Left lung (tissue), 10 donors: ENCODE data around the gene DNAJC12. TPM values are rescaled to one million over a fixed set of nuclear protein-coding genes. Genes with fewer than 3 reads are reported as not detected.

Source experiments
- ATAC-seq: fragments of 200-7000 bp; cut with Tn5 transposase; one replicate; pipeline ENCODE4 v1.9.1; 2020; ENCODE audit warnings: moderate library complexity
- DNase-seq, 4 donors: peaks; one replicate each; pipeline ENCODE4 v3.0.0-alpha.2; 2013 to 2020
- H3K27ac ChIP-seq, 2 donors: fragments of 200-600 bp; sonication (generic) in 1 of 2; one replicate each; pipeline versions ENCODE4 v1.5.0 to v1.8.0; 2020 to 2021
- H3K27me3 ChIP-seq, 2 donors: fragments of 200-600 bp; sonication (generic) in 1 of 2; one replicate each; pipeline versions ENCODE4 v1.5.0 to v1.8.0; 2020 to 2021
- H3K36me3 ChIP-seq, 2 donors: fragments of 200-600 bp; sonication (generic) in 1 of 2; one replicate each; pipeline versions ENCODE4 v1.5.0 to v1.8.0; 2020 to 2021
- H3K4me1 ChIP-seq, 2 donors: fragments of 200-600 bp; one replicate each; pipeline ENCODE4 v1.8.0; 2021
- H3K4me3 ChIP-seq, 2 donors: fragments of 200-600 bp; sonication (generic) in 1 of 2; one replicate each; pipeline versions ENCODE4 v1.5.0 to v1.8.0; 2020 to 2021; ENCODE audit warnings: mild to moderate bottlenecking in 1 of 2
- H3K9me3 ChIP-seq, 2 donors: fragments of 200-600 bp; sonication (generic) in 1 of 2; one replicate each; pipeline versions ENCODE4 v1.5.0 to v1.8.0; 2020 to 2021
- intact Hi-C, 2 donors: fragments of 100-400 bp; cut with DNase I; formaldehyde crosslinking; loops; one replicate each; pipeline versions ENCODE4 v1.11.2 to v1.14.2; 2022
- polyA plus RNA-seq, 6 donors: library from polyadenylated mRNA; unstranded; fragments of 120-200 nt; gene quantifications; one replicate each; pipeline ENCODE4 v1.2.1, GENCODE V29; 2013; ENCODE audit not compliant: insufficient read length in 6 of 6
- total RNA-seq, 2 donors: library from RNA; stranded (reverse); fragmentation: NEBNext Ultra II Directional; extraction: Animal tissue kit (Norgen Biotek cat#: 25700); gene quantifications; one replicate each; pipeline ENCODE4 v1.2.1, GENCODE V29; 2021
- TF ChIP-seq, protein P1 (sequence below), 2 donors: fragments of 200-600 bp; sonication (generic) in 1 of 2; IDR thresholded peaks; one replicate each; pipeline versions ENCODE4 v1.5.0 to v1.8.0; 2021; ENCODE audit warnings: antibody characterized with exemption in 2 of 2
- donor health status: DM: no; HTN: yes; CAD: no.
- donor health status: DM: no; HTN: no; CAD: no.

Gene DNAJC12
- total and polyA plus RNA-seq, 8 donors, result 2.4 to 9.0 (median 7.4) TPM

DNA sequence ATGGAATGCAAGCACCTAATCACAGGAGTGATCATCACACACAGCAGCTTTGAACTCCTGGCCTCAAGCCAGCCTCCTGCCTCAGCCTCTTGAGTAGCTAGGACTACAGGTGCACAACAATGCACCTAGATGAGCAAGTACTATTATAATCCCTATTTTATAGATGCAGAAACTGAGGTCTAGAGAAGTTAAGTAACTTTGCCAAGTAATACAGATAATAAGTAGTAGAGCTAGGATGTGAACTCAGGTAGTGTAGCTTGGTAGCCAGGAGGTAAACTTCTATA, 33.7 kb downstream of the DNAJC12 start:
- H3K4me1 ChIP-seq, result no peaks in the 10 kb centered on the region
- H3K9me3 ChIP-seq, result no peaks in the 10 kb centered on the region
- no peaks in the 10 kb centered on the region for H3K36me3 ChIP-seq
- no peak overlapping the region for H3K27ac ChIP-seq
- intact Hi-C loops, result no loop called here
- DNase-seq, result no peak
- ATAC-seq, result peak; percentile 51
- H3K27me3 ChIP-seq, result no peaks in the 10 kb centered on the region
- no peak overlapping the region for H3K4me3 ChIP-seq
- TF ChIP-seq, protein P1, sequence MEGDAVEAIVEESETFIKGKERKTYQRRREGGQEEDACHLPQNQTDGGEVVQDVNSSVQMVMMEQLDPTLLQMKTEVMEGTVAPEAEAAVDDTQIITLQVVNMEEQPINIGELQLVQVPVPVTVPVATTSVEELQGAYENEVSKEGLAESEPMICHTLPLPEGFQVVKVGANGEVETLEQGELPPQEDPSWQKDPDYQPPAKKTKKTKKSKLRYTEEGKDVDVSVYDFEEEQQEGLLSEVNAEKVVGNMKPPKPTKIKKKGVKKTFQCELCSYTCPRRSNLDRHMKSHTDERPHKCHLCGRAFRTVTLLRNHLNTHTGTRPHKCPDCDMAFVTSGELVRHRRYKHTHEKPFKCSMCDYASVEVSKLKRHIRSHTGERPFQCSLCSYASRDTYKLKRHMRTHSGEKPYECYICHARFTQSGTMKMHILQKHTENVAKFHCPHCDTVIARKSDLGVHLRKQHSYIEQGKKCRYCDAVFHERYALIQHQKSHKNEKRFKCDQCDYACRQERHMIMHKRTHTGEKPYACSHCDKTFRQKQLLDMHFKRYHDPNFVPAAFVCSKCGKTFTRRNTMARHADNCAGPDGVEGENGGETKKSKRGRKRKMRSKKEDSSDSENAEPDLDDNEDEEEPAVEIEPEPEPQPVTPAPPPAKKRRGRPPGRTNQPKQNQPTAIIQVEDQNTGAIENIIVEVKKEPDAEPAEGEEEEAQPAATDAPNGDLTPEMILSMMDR (IDR thresholded peaks at IDR 0.05), result no peak

DNA sequence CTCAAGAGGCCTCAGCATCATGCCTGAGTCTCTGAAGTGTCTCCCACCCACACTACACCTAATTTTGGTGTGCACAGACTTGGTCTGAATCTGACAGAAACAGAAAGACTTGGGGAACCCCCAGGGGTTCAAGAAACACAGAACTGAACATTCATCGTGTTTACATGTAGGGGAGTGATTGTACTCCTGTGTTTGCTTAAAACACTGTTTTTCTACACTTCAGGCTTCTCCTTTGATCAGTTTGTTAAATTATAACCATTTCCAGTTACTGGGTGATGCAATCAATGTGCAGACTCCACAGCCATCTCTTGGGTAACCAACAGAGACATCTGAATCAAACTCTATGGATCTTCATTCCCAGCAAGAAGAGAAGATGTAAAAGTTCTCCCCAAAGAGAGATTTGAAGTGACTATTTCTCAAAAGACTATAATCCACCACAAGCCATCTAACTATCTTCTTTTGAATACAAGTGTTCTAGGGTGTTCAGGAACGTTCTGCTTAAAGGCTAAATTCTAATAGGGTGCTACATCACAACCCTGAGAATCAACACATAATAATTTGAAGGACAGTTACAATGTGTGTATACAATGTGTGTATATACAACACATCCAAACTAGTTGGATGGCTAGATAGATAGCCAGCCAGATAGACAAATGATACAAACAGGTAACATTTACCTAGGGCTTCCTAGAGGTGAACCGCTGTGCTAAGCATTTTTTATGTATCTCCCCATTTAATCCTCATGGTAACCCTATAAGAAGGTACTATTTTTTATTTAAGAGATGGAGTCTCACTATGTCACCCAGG, 34.2 kb downstream of the DNAJC12 start:
- H3K27ac ChIP-seq, result no peak overlapping the region
- DNase-seq, result peak in 1 of 4 donors; percentile 14
- H3K27me3 ChIP-seq, result no peaks in the 10 kb centered on the region
- H3K36me3 ChIP-seq, result no peaks in the 10 kb centered on the region
- intact Hi-C loops, result no loop called here
- no peak overlapping the region for H3K4me3 ChIP-seq
- ATAC-seq, result peak; percentile 62
- H3K9me3 ChIP-seq, result no peaks in the 10 kb centered on the region
- no peaks in the 10 kb centered on the region for H3K4me1 ChIP-seq
- TF ChIP-seq, protein P1 (IDR thresholded peaks at IDR 0.05), result no peak

DNA sequence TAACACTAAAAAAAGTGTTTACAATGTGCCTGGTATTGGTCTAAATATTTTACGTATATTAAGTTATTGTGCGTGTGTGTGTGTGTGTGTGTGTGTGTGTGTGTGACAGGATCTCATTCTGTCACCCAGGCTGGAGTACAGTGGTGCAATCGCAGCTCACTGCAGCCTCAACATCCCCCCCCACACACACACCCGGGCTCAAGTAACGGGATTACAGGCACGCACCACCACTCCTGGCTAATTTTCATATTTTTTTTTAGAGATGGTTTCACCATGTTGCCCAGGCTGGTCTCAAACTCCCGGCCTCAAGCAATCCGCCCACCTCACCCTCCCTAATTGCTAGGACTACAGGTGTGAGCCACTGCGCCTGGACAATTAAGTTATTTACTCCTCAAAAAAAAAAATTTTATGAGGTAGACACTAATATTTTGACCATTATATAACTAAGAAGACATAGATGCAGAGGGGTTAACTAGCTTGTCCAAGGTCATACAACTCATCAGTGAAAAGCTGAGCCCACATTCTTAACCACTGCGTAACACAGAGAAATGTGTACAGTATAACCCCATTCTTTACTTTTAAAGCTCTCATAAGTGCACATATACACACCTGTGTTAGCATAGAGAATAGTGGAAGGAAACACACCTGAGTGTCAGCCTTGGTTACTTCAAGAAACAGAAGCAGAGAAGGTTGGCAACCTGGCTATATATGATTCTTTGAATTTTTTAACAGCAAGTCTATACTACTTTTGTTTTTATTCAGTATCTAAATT, 35.0 kb downstream of the DNAJC12 start:
- intact Hi-C loops, result no loop called here
- Histone ChIP-seq H3K4me3 (no peak overlapping the region), H3K27me3 (no peaks in the 10 kb centered on the region), H3K36me3 (no peaks in the 10 kb centered on the region), H3K4me1 (no peaks in the 10 kb centered on the region), H3K9me3 (no peaks in the 10 kb centered on the region), H3K27ac (no peak overlapping the region)
- ATAC-seq (peak; percentile 74), DNase-seq (peak in 1 of 4 donors; percentile 24)
- TF ChIP-seq, protein P1 (IDR thresholded peaks at IDR 0.05), result no peak

DNA sequence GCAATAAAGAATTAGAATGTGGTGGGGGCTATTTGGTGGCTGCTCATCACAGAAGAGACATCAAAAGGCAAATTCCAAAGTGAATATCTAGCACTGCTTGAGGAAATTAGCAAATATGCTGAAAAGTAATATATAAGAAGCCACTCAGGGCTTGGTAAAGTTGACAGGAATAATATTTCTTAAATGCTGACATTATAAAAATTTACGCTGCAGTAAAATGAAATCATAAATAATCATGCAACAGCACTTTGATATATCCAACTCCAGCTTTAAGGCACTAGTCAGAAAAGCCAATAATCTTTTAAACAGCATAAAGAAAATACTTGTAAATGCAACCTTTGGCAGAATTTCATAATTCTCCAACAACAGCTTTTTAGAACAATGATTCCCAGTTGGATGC, 36.9 kb downstream of the DNAJC12 start:
- H3K27ac ChIP-seq, result no peak overlapping the region
- DNase-seq (no peak), ATAC-seq (no peak)
- H3K27me3 ChIP-seq, result no peaks in the 10 kb centered on the region
- no peaks in the 10 kb centered on the region for H3K4me1 ChIP-seq
- H3K9me3 ChIP-seq, result no peaks in the 10 kb centered on the region
- intact Hi-C loops, result no loop called here
- H3K4me3 ChIP-seq, result no peak overlapping the region
- H3K36me3 ChIP-seq, result no peaks in the 10 kb centered on the region
- TF ChIP-seq, protein P1 (IDR thresholded peaks at IDR 0.05), result no peak

DNA sequence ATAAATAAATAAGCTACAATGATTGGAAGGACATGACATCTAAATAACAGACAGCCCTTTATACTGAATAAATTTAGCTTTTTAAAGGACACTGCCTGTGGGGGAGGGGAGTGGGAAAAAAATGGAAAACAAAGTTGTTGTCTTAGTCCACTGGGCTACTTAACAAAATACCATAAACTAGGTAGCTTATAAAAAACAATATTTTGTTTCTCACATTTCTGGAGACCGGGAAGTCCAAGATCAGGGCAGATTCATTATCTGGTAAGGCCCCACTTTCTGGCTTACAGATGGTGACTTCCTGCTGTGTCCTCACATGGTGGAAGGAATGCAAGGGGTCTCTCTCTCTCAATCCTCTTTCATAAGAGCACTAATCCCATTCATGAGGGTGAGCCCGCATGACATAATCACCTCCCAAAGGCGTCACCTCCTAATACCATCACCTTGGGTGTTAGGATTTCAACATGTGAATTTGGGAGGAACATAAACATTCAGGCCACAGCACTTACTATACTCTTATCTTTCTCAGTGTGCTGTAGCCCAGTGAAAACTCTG, 43.0 kb downstream of the DNAJC12 start:
- H3K36me3 ChIP-seq, result no peaks in the 10 kb centered on the region
- DNase-seq (no peak), ATAC-seq (no peak)
- no peaks in the 10 kb centered on the region for H3K4me1 ChIP-seq
- no peaks in the 10 kb centered on the region for H3K9me3 ChIP-seq
- H3K4me3 ChIP-seq, result no peak overlapping the region
- intact Hi-C loops, result no loop called here
- H3K27me3 ChIP-seq, result no peaks in the 10 kb centered on the region
- no peak overlapping the region for H3K27ac ChIP-seq
- TF ChIP-seq, protein P1 (IDR thresholded peaks at IDR 0.05), result no peak
